NCI-H1105 treated with DMSO at 0.1 percent for 48 hours (cell line): Measurements from ENCODE around the gene MFRP.

Source experiments
- DNase-seq: peaks from one replicate; lab custom pipeline; 2025; lab: John Stamatoyannopoulos, UW

The MFRP gene

DNA sequence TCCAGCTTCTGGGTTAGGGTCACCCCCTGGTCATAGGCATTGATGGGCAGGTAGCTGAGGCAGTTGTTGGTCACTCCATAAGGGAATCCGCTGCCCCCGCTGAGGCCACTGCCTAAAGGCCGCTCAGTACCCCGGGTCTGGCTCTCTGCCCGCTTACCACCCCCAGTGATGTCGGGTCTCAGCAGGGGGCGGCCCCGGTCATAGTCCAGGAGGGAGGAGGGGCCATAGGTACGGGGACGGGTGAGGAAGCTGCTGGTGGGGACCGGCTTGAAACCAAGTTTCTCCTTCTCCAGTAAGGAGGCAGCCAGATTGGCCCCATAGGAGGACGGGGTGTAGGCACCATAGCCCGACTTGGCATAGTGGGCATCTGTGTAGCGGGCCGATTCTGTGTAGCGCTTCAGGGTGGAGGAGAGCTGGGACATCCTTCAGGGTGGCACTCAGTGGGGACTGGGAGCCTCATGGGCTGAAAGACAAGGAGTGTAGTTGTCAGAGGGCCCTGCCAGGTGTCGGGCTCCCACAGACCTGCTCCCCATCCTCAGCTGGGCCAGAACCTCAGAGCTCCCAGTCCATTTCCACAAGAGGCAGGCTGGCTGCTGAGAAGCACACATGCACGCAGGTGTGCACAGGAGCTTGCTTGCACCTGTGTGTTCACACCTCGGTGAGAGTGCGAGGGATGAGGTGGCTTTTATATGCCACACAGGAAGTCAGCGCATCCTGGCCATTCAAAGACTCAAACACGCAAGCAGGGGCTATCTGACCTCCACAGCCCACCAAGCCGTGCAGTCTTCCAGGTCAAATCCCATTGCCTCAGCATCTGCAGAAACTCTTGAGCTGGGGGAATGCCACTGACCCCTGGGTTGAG lies 26.8 kb upstream of the MFRP start:
- DNase-seq: no peak

DNA sequence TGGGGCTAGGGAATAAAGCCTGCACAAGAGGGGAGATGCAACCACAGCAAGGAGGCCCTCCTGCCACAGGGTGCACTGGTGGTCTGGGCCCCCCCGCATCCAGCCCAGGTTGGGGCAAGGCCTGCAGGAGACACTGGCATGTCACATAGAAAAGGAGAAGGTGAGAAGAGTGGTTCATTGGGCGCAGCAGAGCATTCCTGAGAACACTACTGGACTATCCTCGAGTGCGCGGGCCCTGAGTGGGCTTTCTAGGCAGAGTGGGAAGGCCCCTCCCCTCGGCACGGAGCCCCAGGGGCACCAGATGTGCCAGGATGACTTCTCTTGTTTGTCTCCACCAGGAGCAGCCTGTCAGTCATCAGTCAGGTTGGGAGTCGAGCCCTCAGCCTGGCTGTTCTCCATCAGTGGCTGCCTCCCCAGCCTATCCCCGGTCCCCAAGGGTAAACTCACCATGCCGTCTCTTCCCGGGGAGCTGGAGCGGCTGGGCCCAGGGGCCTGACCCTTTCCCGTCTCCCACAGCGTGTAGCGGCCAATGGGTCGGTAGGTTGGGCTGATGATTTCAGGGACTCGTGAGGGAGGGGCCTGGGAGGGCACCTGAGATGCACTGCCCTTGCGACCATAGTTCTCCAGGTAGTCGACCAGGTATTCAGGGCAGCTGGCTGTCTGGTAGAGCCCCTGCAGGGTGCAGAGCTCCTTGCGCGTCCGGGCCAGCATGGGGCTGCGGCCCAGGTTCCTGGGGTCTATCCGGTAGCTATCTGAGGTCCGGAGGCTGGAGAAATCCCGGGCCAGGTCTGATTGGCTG lies 26.0 kb upstream of the MFRP start:
- no peak for DNase-seq

GRCh38 chr11:119371778-119372182 lies 25.3 kb upstream of the MFRP start:
- peak; percentile 37 for DNase-seq

DNA sequence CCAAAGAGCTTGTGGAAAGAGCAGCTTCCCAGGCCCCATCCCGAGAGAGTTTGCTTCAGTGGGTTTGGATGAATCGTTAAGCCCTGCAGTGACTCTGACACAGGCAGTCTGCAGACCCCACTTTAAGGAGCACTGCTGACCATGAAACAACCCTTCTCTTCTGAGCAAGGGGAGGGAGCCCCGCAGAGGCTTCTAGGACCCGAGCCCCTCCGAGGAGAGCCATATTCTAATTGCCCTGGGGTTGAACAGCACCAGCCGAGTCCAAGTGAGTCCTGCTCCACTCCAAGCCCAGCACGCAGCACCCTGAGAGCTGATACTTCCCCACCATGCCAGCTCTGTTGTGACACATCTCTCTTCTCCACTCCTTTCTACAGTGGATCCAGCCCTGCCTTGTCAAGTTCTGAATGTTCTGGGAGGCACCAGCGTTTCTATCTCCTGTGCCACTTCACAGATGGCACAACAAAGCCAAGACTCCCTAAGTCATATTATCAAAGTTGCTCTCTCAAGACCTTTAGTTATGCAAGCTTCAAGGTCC lies 24.6 kb upstream of the MFRP start:
- no peak for DNase-seq

GRCh38 chr11:119370486-119371046 lies 24.1 kb upstream of the MFRP start:
- no peak for DNase-seq

DNA sequence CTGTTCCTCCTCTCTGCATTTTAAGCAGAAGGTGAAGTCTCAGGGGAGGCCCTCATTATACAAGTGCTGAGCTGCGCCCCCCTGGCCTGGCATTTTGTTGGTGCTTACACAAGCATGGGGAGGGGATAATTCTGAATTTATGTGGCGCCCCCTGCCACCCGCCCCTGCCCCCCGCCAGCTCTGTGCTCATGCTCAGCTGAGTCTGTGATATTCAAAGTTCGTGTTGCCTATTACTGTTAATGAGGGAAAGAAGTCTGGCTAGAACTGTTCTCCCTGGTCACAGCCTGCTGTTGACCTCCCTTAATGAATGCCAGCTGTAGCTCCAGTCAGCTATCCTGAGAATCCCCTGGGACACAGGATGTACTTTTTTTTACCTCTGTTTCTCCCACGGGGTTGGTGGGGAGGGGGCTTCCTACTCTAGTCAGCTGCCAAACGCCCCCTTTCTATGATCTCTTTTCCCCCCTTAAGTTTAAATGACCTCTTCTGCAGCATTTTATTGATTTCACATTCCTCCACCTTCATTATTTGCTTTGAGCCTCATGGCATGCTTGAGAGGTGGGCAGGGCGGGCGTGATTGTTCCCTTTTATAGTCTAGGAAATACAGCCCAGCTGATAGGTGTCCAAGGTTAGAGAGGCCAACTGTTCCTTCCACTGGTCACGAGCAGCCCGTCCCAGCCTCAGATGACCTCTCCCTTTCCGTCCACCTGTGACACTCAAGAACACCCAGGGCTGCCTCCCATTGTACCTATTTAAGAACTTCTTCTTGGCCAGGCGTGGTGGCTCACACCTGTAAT lies 22.8 kb upstream of the MFRP start:
- DNase-seq: peak; percentile 37

DNA sequence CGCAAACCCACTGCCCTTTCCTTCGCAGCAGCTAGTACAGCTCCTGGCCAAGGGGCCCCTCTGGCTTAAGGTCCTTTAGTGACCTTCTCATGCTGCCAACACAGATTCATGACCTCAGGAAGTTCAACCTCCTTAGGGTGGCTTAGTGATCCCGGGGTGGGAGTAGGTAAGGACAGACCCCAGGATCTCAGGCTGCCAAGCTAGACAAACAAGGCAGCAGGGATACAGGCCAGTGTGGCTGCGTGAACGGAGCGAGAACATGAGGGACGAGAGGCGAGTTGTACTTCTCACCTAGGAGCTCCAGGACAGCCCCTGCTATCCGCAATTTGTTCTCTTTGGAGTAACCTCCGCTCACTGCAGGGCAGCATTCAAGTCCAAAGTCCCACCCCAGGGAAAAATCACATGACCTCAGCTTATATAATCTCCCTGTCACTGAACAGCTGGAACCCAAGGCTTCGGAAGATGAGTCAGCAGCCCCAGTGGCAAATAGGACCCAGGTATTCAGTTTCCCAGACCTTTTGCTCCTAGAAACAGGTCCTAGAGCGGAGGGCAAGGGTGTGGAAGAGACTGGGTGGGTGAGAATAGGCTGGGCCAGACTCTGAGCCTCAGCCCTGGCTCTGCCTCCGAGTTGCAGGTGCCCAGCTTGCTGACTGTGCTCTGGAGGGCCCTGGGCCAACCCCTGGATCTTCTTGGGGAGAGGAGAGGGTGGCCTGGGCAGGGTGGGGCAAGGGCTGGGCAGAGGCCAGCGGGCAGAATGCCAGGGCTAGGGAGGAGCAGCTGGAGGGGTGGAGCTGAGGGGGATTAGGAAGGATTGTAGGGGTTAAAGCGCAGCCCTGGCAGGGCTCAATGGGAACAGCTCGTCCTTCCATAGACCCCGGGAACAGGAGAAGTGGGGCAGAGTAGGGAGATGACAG lies 21.9 kb upstream of the MFRP start:
- DNase-seq: peak; percentile 95

GRCh38 chr11:119367661-119368120 lies 21.2 kb upstream of the MFRP start:
- no peak for DNase-seq

GRCh38 chr11:119366690-119367620 lies 20.4 kb upstream of the MFRP start:
- no peak for DNase-seq

DNA sequence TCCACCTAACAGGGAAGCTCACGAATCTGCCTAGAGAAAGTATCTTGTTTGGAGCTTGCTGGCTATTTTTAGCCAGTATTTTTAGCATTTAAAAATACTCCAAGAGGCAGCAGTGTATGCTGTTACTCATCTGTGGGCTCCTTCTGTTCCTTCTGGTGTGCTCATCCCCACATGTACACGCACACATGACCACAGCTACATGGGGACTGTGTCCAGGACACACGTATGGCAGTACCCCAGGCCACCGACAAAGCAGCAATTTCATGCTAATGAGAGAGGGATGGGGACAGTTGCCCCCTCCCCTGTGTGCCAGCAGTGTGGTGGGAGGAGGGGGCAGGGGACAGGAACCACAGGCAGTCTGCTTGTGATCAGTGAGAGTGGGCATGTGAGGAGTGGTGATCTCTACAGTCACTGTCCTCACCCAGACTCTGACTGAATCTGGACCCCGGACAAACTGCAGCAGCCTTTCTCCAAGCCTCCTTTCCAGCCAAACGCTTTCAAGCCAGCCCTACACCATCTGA lies 18.6 kb upstream of the MFRP start:
- no peak for DNase-seq

DNA sequence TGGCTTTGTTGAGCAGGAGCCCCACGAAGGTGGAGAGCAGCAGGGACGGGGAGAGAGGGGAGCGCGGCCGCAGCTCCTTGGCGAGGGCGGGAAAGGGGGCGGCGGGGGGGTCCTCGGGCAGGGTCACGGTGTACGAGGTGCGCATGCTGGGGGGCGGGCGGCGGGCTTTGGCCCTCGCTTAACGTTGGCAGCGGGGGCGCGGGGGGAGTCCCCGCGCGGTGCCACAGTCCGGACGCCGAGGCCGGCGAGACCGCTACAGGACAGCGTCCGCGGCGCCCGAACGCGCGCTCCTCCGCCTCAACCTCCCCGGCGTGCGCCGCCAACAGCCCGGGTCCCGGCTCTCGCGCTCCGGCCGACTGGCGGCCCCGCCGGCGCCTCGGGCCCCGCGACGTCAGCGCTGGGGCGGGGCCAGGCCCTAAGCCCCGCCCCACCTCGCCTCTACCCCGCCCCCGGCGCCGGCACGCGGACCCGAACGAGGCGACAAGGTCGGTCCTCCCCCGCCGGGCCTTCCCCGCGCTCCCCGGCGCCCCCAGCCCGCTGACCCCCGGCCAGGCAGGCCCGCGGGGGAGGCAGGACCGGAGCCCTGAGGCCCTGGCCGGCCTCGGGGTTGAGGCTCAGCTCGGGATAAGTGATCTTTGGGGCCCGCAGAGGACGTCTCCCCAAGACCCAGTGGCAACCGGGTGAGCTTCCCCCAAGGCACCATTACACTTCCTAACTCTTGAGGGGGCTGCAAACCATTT lies 17.5 kb upstream of the MFRP start:
- peak; percentile 23 for DNase-seq

DNA sequence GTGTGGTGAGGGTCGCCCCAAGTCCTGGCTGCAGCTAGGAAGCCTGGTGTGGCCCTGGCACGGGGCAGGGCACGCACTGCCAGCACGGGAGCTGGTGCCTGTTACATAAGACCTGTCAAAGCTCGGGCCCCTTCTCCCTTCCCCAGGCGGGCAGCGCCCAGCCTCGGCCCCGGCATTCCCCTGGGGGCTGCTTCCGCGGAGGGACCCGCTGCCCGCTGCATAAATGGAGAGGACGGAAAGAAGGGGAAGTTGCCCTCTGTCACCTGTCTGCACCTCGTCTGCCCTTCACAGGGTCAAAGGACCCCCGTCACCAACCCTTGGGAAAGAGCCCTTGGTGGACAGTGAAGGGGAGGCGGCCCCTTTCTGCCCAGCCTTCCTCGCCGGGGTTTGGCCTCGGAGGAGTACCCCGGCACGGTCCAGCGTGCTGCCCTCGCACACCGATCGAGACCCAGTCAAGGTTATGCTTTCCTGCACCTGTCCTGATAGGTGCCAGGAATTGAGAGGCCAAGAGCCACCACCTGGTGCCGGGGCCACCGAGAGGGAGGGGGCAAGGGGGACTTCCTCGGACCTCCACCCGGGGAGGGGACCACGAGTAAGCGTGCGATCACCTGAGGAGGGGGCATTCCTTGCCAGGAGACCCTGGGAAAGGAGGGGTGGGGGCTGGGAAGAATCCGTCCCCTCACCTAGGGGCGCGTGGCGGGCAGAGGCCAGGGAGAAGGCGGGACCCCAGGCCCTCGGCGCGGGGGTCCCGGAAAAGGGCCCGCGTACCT lies 16.8 kb upstream of the MFRP start:
- DNase-seq: no peak

DNA sequence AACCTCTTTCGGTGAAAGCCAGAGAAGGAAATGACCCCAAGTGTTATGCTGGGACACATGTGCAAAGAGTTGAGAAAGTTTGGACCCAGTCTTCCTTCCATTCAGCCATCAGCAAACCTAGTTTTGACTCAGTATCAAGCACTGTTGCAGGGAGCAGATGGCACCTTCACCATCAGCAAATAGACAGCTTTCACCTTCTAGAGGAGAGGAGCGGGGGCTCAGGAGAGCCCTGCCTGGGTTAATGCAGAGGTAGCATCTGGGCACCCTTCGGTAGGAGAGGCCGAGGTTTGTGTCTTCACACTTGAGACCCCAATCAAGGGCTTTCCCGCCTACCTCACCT lies 16.2 kb upstream of the MFRP start:
- DNase-seq: no peak

GRCh38 chr11:119361941-119362725 lies 15.6 kb upstream of the MFRP start:
- no peak for DNase-seq

DNA sequence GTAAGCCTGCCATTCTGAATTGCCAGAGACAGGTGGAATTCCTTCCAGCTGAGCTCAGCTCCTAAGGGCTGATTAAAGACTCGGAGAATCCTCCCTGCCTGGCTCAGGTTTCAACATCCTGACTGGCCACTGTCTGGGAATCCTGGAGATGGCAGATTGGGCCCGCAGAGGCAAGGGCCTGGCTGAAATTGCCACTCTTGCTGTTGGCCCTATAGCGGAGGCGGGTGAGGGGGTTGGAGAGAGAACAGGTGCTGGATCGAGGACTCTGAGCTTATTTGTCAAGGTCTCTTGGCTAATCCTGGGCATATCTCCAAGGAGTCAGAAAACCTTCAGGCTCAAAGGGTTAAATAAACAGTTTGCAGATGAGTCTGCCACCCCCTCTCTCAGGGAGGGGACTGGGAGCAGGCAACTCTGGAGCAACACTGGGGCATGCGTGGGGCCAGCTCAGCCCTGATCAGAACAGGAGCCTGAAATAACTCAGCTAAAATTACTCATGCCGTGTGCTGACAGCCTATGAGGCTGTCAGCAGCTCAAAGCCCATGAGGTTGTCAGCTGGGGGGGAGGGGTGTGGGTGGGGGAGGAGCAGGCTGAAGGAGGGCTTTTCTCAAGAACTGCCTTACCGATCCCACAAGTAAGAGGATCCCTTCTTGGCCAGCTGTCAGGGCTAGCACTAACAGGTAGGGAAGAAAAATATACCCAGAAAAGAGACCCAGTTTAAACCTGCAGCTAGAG lies 14.7 kb upstream of the MFRP start:
- peak; percentile 97 for DNase-seq
